ENCODE results near the gene BBS4. TPM values are rescaled to one million over a fixed set of nuclear protein-coding genes. Genes with fewer than 3 reads are reported as not detected.

Gene BBS4
- total and polyA plus RNA-seq, 2 donors (not counting 3 experiments of a cell fraction or from before 2014, with no cell fraction given), result 6.8 to 7.5 TPM

DNA sequence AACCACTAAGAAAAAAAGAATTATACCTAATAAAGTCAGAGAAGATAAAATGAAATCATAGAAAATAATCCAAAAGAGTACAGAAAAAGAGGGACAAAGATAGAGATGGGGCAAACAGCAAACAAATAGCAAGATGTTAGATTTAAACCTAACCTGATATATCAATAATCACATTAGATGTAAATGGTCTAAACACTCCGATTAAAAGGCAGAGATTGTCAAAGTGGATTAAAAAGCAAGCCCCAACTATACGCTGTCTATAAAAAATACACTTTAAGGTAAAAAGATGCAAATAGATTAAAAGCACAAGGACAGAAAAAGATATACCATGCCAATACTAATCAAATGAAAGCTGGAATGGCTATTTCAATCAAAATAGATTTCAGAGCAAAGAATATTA, 80.8 kb downstream of the BBS4 start:
- Histone ChIP-seq H3K4me3 (replicated peaks in 1 of 3; ENCODE audit: insufficient read depth in 1 of 3, low read depth in 1 of 3, low read length in 3 of 3) (no peak overlapping the region), H3K4me2 (ENCODE audit: insufficient read depth, low read length) (no peak overlapping the region), H3K9ac (replicated peaks; ENCODE audit: extremely low read depth, insufficient read depth, low read length) (no peak overlapping the region), H3K36me3 (ENCODE audit: control insufficient read depth in 2 of 2, extremely low read depth in 1 of 2, insufficient read depth in 2 of 2, low read length in 2 of 2) (peaks cover 0 to 3% of the 10 kb centered on the region in 2 experiments), H3K27ac (ENCODE audit: insufficient read depth, low read depth, low read length) (no peak overlapping the region), H3K27me3 (ENCODE audit: control insufficient read depth in 2 of 2, insufficient read depth in 2 of 2, low read length in 2 of 2) (no peaks in the 10 kb centered on the region), H3K9me1 (replicated peaks; ENCODE audit: control insufficient read depth, extremely low read depth, insufficient read depth, low read length) (no peaks in the 10 kb centered on the region), H3K9me3 (replicated peaks; ENCODE audit: control insufficient read depth, insufficient read depth, low read length) (no peaks in the 10 kb centered on the region), H4K20me1 (replicated peaks; ENCODE audit: control insufficient read depth, extremely low read depth, insufficient read depth, low read length) (no peaks in the 10 kb centered on the region), H3K4me1 (ENCODE audit: control insufficient read depth, extremely low read depth, insufficient read depth, low read length) (no peaks in the 10 kb centered on the region), H2AFZ (ENCODE audit: low read depth, low read length) (no peak overlapping the region), H3K79me2 (ENCODE audit: control insufficient read depth, insufficient read depth, low read length) (peaks cover 2% of the 10 kb centered on the region)
- POLR2A ChIA-PET, result no interaction called here
- no peak for DNase-seq (ENCODE audit: low read depth, low spot score)
- no peak for TF ChIP-seq GATA2 (IDR thresholded peaks at IDR 0.05; ENCODE audit: insufficient read depth, insufficient read length, low read depth, low read length)
- intact Hi-C loops (cut with micrococcal nuclease), result no loop called here
- BruUV-seq (replicated peaks), result no TSS peak
- CTCF ChIA-PET, result no interaction called here
- FAIRE-seq, result no peak
- dilution Hi-C loops (cut with MboI; ENCODE audit: extremely low pct_ligation_motif_present, low sequenced_read_pairs), result no loop called here

DNA sequence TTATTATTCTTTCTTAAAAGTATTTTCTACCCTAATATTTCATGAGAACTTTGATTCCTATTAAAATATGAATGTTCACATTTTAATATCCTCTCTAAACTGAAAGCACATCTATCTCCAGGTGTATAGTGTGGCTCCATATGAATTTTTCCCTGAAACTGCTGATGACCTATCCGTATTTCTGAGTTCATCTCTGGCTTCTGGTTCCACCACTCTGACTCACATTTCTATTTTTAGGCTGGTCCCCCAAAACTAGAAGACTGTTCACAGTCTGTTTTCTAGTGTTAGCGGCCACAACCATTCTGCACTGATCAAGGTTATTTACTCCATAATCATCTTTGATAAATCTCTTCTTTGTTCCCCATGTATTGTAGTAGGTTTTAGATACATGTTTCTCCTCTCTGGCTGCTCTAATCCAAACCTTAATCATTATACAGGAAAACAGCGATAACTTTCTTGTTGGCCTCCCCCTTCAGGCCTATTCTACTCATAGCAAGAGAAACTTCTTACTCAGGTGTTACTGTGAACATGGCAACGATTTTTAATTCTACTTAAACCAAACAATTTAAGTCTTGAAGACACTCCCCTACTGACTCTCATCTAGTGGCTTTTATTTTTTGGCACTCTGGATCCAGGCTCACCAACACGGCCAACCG, 84.8 kb downstream of the BBS4 start:
- H3K4me1 ChIP-seq (ENCODE audit: control insufficient read depth, extremely low read depth, insufficient read depth, low read length), result no peaks in the 10 kb centered on the region
- no peak overlapping the region for H3K27ac ChIP-seq (ENCODE audit: insufficient read depth, low read depth, low read length)
- TF ChIP-seq CTCF (IDR thresholded peaks at IDR 0.05; ENCODE audit: extremely low read depth in 1 of 2, insufficient read depth in 1 of 2, low read depth in 1 of 2, low read length in 2 of 2) (no peak), POLR2A (IDR thresholded peaks at IDR 0.05; ENCODE audit: low read depth, low read length) (no peak), GATA2 (IDR thresholded peaks at IDR 0.05; ENCODE audit: insufficient read depth, insufficient read length, low read depth, low read length) (no peak), FOS (IDR thresholded peaks at IDR 0.05; ENCODE audit: borderline replicate concordance, insufficient read depth, low read length) (no peak), EZH2 (IDR thresholded peaks at IDR 0.05; ENCODE audit: borderline replicate concordance, low read depth, low read length, severe bottlenecking) (no peak), POLR2AphosphoS5 (IDR thresholded peaks at IDR 0.05; ENCODE audit: insufficient read depth, low read depth, low read length) (no peak)
- TF ChIP-seq, protein P1, sequence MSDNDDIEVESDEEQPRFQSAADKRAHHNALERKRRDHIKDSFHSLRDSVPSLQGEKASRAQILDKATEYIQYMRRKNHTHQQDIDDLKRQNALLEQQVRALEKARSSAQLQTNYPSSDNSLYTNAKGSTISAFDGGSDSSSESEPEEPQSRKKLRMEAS (IDR thresholded peaks at IDR 0.05; ENCODE audit: insufficient read depth, insufficient read length), result no peak
- H3K9me3 ChIP-seq (replicated peaks; ENCODE audit: control insufficient read depth, insufficient read depth, low read length), result no peaks in the 10 kb centered on the region
- ChIA-PET POLR2A (no interaction called here), CTCF (interaction anchor here (0.6 kb wide), 1 partner anchor 42 kb away, joined by 3 read pairs; no protein-coding TSS in a partner anchor)
- intact Hi-C loops (cut with micrococcal nuclease) (no loop called here), dilution Hi-C loops (cut with MboI; ENCODE audit: extremely low pct_ligation_motif_present, low sequenced_read_pairs) (no loop called here)
- H3K4me2 ChIP-seq (ENCODE audit: insufficient read depth, low read length), result no peak overlapping the region
- H3K9me1 ChIP-seq (replicated peaks; ENCODE audit: control insufficient read depth, extremely low read depth, insufficient read depth, low read length), result no peaks in the 10 kb centered on the region
- H3K4me3 ChIP-seq (replicated peaks in 1 of 3; ENCODE audit: insufficient read depth in 1 of 3, low read depth in 1 of 3, low read length in 3 of 3), result no peak overlapping the region
- no peaks in the 10 kb centered on the region for H3K27me3 ChIP-seq (ENCODE audit: control insufficient read depth in 2 of 2, insufficient read depth in 2 of 2, low read length in 2 of 2)
- H4K20me1 ChIP-seq (replicated peaks; ENCODE audit: control insufficient read depth, extremely low read depth, insufficient read depth, low read length), result peaks cover 2% of the 10 kb centered on the region
- DNase-seq (ENCODE audit: low read depth, low spot score), result no peak
- peaks cover 7% of the 10 kb centered on the region for H3K79me2 ChIP-seq (ENCODE audit: control insufficient read depth, insufficient read depth, low read length)
- no peak overlapping the region for H3K9ac ChIP-seq (replicated peaks; ENCODE audit: extremely low read depth, insufficient read depth, low read length)
- no TSS peak for BruUV-seq (replicated peaks)
- H2AFZ ChIP-seq (ENCODE audit: low read depth, low read length), result no peak overlapping the region
- peaks cover 2 to 7% of the 10 kb centered on the region in 2 experiments for H3K36me3 ChIP-seq (ENCODE audit: control insufficient read depth in 2 of 2, extremely low read depth in 1 of 2, insufficient read depth in 2 of 2, low read length in 2 of 2)
- FAIRE-seq, result no peak
